Smooth muscle cell (in vitro differentiated cells): ENCODE measurements around the gene ADRM1. TPM values are rescaled to one million over a fixed set of nuclear protein-coding genes. Genes with fewer than 3 reads are reported as not detected.

Source experiments
- DNase-seq: peaks from one replicate; lab custom pipeline; 2025; ENCODE audit not compliant: unreplicated experiment; lab: John Stamatoyannopoulos, UW
- H2AFZ ChIP-seq: fragments of 200-600 bp; sonication (generic); 2 replicates; pipeline ENCODE4 v1.6.0; 2016; ENCODE audit warnings: antibody characterized with exemption, low read depth, mild to moderate bottlenecking
- H3F3A ChIP-seq: fragments of 200-600 bp; sonication (generic); 2 replicates; pipeline ENCODE4 v1.6.0; 2017; ENCODE audit warnings: antibody characterized with exemption, low read depth
- H3K27ac ChIP-seq: fragments of 200-600 bp; sonication (generic); 2 replicates; pipeline ENCODE4 v1.5.1; 2016; ENCODE audit warnings: low read depth, mild to moderate bottlenecking
- H3K27me3 ChIP-seq: fragments of 200-600 bp; sonication (generic); 2 replicates; pipeline ENCODE4 v1.6.1; 2016; ENCODE audit warnings: low read depth, mild to moderate bottlenecking
- H3K36me3 ChIP-seq: fragments of 200-600 bp; sonication (generic); 2 replicates; pipeline ENCODE4 v1.5.1; 2016; ENCODE audit warnings: low read depth
- H3K4me1 ChIP-seq: fragments of 200-600 bp; sonication (generic); 2 replicates; pipeline ENCODE4 v1.5.1; 2016; ENCODE audit warnings: low read depth
- H3K4me2 ChIP-seq: fragments of 200-600 bp; sonication (generic); 2 replicates; pipeline ENCODE4 v1.6.0; 2016; ENCODE audit warnings: mild to moderate bottlenecking
- H3K4me3 ChIP-seq: fragments of 200-600 bp; sonication (generic); 2 replicates; pipeline ENCODE4 v1.5.1; 2016; ENCODE audit warnings: mild to moderate bottlenecking
- H3K79me2 ChIP-seq: fragments of 200-600 bp; sonication (generic); 2 replicates; pipeline ENCODE4 v1.6.0; 2016; ENCODE audit warnings: low read depth, mild to moderate bottlenecking
- H3K9ac ChIP-seq: fragments of 200-600 bp; sonication (generic); 2 replicates; pipeline ENCODE4 v1.6.0; 2016; ENCODE audit warnings: low read depth
- H3K9me3 ChIP-seq: fragments of 200-600 bp; sonication (generic); replicated peaks from 2 replicates; pipeline ENCODE4 v1.5.1; 2016; ENCODE audit warnings: low read depth
- H4K20me1 ChIP-seq: fragments of 200-600 bp; sonication (generic); 2 replicates; pipeline ENCODE4 v1.6.0; 2016; ENCODE audit warnings: low read depth
- WGBS: methylation state at CpG from one replicate; pipeline ENCODE4 v1.1.7; 2016; ENCODE audit warnings: low lambda C conversion rate; 5-methylcytosine and 5-hydroxymethylcytosine counted together
- polyA plus RNA-seq: library from polyadenylated mRNA; unstranded; fragments of >200 nt; fragmentation: Nextera tagmentation; extraction: Ambion mirVana; gene quantifications from 2 replicates; pipeline ENCODE4 v1.2.1, GENCODE V29; 2016
- total RNA-seq: library from RNA; depleted of rRNA; stranded (reverse); fragments of >200 nt; gene quantifications from 2 replicates; pipeline ENCODE4 v1.2.3, GENCODE V29; 2014
- TF ChIP-seq, protein P1 (sequence below): fragments of 200-600 bp; sonication (generic); IDR thresholded peaks from 2 replicates; pipeline ENCODE4 v1.5.1; 2017; ENCODE audit warnings: borderline replicate concordance, mild to moderate bottlenecking, antibody characterized with exemption; ENCODE audit not compliant: insufficient read depth, poor library complexity, severe bottlenecking

Gene ADRM1
- total and polyA plus RNA-seq, 2 experiments from 2014 or later: 101 to 121 TPM

- 98% methylated on average over 15 of the region's 18 CpGs for WGBS
- H3K4me2 ChIP-seq: no peak overlapping the region
Measured at GRCh38 chr20:62311150-62311549, 8.4 kb downstream of the ADRM1 start.

GRCh38 chr20:62311832-62312661, 9.2 kb downstream of the ADRM1 start:
- no peaks in the 10 kb centered on the region for H3K4me1 ChIP-seq
- no peak overlapping the region for H3K4me3 ChIP-seq
- TF ChIP-seq, protein P1, sequence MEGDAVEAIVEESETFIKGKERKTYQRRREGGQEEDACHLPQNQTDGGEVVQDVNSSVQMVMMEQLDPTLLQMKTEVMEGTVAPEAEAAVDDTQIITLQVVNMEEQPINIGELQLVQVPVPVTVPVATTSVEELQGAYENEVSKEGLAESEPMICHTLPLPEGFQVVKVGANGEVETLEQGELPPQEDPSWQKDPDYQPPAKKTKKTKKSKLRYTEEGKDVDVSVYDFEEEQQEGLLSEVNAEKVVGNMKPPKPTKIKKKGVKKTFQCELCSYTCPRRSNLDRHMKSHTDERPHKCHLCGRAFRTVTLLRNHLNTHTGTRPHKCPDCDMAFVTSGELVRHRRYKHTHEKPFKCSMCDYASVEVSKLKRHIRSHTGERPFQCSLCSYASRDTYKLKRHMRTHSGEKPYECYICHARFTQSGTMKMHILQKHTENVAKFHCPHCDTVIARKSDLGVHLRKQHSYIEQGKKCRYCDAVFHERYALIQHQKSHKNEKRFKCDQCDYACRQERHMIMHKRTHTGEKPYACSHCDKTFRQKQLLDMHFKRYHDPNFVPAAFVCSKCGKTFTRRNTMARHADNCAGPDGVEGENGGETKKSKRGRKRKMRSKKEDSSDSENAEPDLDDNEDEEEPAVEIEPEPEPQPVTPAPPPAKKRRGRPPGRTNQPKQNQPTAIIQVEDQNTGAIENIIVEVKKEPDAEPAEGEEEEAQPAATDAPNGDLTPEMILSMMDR: no peak
- H2AFZ ChIP-seq: no peak overlapping the region
- no peaks in the 10 kb centered on the region for H3K9me3 ChIP-seq
- no peaks in the 10 kb centered on the region for H3K36me3 ChIP-seq
- H3K9ac ChIP-seq: no peak overlapping the region
- no peak for DNase-seq
- H3K79me2 ChIP-seq: no peaks in the 10 kb centered on the region
- H4K20me1 ChIP-seq: peaks cover 5% of the 10 kb centered on the region
- no peak overlapping the region for H3K4me2 ChIP-seq
- 98% methylated on average over 56 of the region's 60 CpGs for WGBS
- H3F3A ChIP-seq: no peaks in the 10 kb centered on the region
- H3K27me3 ChIP-seq: no peaks in the 10 kb centered on the region
- no peak overlapping the region for H3K27ac ChIP-seq

More at GRCh38 chr20:62311150-62311549, 8.4 kb downstream of the ADRM1 start:
- Histone ChIP-seq H3K9ac (no peak overlapping the region), H3K79me2 (peaks cover 4% of the 10 kb centered on the region), H3K4me3 (no peak overlapping the region), H3K4me1 (no peaks in the 10 kb centered on the region), H3K27me3 (no peaks in the 10 kb centered on the region), H3K36me3 (no peaks in the 10 kb centered on the region), H3K9me3 (no peaks in the 10 kb centered on the region), H3F3A (no peaks in the 10 kb centered on the region), H4K20me1 (peaks cover 14% of the 10 kb centered on the region), H2AFZ (no peak overlapping the region), H3K27ac (no peak overlapping the region)
- TF ChIP-seq, protein P1: no peak
- no peak for DNase-seq

GRCh38 chr20:62312662-62312977, 9.8 kb downstream of the ADRM1 start:
- H3K36me3 ChIP-seq: no peaks in the 10 kb centered on the region
- no peak for DNase-seq
- H3K27me3 ChIP-seq: no peaks in the 10 kb centered on the region
- TF ChIP-seq, protein P1: no peak
- H4K20me1 ChIP-seq: no peaks in the 10 kb centered on the region
- H3K9ac ChIP-seq: no peak overlapping the region
- H3K4me3 ChIP-seq: no peak overlapping the region
- no peaks in the 10 kb centered on the region for H3F3A ChIP-seq
- H3K27ac ChIP-seq: no peak overlapping the region
- no peak overlapping the region for H2AFZ ChIP-seq
- 98% methylated on average over 16 of the region's 16 CpGs for WGBS
- no peaks in the 10 kb centered on the region for H3K9me3 ChIP-seq
- H3K4me2 ChIP-seq: no peak overlapping the region
- H3K4me1 ChIP-seq: no peaks in the 10 kb centered on the region
- H3K79me2 ChIP-seq: no peaks in the 10 kb centered on the region

- H4K20me1 ChIP-seq: no peaks in the 10 kb centered on the region
- WGBS: 95% methylated on average over 22 of the region's 26 CpGs
- no peaks in the 10 kb centered on the region for H3K27me3 ChIP-seq
- H3K4me1 ChIP-seq: no peaks in the 10 kb centered on the region
- no peak overlapping the region for H3K4me2 ChIP-seq
- H3K36me3 ChIP-seq: no peaks in the 10 kb centered on the region
- H2AFZ ChIP-seq: no peak overlapping the region
- no peaks in the 10 kb centered on the region for H3K9me3 ChIP-seq
- H3K79me2 ChIP-seq: no peaks in the 10 kb centered on the region
- H3K9ac ChIP-seq: no peak overlapping the region
- no peak overlapping the region for H3K27ac ChIP-seq
- H3K4me3 ChIP-seq: no peak overlapping the region
- no peaks in the 10 kb centered on the region for H3F3A ChIP-seq
- no peak for DNase-seq
- TF ChIP-seq, protein P1: no peak
Measured at GRCh38 chr20:62313021-62313420, 10.2 kb downstream of the ADRM1 start.
